Prostate gland (tissue), 2 donors: ENCODE data around the gene FDXACB1.
"Not testable (repeated sequence)": the region's sequence is repeated elsewhere in the genome, so short reads cannot be mapped to it uniquely, and the experiment has no call there.

Source experiments
- POLR2A ChIP-seq: fragments of 450-650 bp; IDR thresholded peaks from one replicate; pipeline ENCODE4 v1.6.1; 2016; ENCODE audit warnings: antibody characterized with exemption, mild to moderate bottlenecking
- POLR2AphosphoS5 ChIP-seq: sonication (generic); formaldehyde crosslinking; IDR thresholded peaks from one replicate; pipeline ENCODE4 v1.6.1; 2017; ENCODE audit warnings: antibody characterized with exemption
- TF ChIP-seq, protein P1 (sequence below), 4 experiments: fragments of 200-600 bp in 2 of 4; fragments of 450-650 bp in 2 of 4; sonication (generic) in 2 of 4; IDR thresholded peaks; 1 replicate in 3 of 4; 2 replicates in 1 of 4; pipeline ENCODE4 v1.5.1; 2016 to 2019; ENCODE audit warnings: antibody characterized with exemption in 4 of 4, mild to moderate bottlenecking in 2 of 4, moderate library complexity in 2 of 4

DNA sequence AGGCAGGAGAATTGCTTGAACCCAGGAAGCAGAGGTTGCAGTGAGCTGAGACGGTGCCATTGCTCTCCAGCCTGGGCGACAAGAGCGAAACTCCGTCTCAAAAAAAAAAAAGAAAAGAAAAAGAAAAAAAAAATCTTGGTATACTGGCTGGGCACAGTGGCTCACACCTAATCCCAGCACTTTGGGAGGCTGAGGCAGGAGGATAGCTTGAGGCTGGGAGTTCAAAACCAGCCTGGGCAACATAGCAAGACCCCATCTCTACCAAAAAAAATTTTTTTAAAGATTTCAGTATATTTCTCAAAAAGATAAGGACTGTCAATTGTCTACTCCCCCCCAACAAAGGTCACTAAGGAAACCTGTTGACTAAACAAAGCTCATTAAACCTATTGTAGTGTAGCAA is 6.1 kb upstream of the FDXACB1 start:
- TF ChIP-seq POLR2A, POLR2AphosphoS5: not testable (repeated sequence)
- TF ChIP-seq, protein P1, sequence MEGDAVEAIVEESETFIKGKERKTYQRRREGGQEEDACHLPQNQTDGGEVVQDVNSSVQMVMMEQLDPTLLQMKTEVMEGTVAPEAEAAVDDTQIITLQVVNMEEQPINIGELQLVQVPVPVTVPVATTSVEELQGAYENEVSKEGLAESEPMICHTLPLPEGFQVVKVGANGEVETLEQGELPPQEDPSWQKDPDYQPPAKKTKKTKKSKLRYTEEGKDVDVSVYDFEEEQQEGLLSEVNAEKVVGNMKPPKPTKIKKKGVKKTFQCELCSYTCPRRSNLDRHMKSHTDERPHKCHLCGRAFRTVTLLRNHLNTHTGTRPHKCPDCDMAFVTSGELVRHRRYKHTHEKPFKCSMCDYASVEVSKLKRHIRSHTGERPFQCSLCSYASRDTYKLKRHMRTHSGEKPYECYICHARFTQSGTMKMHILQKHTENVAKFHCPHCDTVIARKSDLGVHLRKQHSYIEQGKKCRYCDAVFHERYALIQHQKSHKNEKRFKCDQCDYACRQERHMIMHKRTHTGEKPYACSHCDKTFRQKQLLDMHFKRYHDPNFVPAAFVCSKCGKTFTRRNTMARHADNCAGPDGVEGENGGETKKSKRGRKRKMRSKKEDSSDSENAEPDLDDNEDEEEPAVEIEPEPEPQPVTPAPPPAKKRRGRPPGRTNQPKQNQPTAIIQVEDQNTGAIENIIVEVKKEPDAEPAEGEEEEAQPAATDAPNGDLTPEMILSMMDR (IDR thresholded peaks at IDR 0.05): not testable (repeated sequence)
